IPS-18a (cell line): ENCODE results near the gene SPATS2.
A peak's percentile ranks its signal among the peaks of the same experiment; 100 is the strongest.
"Not testable (repeated sequence)": the region's sequence is repeated elsewhere in the genome, so short reads cannot be mapped to it uniquely, and the experiment has no call there.

Source experiments
- H3K27ac ChIP-seq: one replicate; pipeline ENCODE4 v1.5.1; 2013; ENCODE audit warnings: low read length
- H3K27me3 ChIP-seq: one replicate; pipeline ENCODE4 v1.6.1; 2013; ENCODE audit warnings: mild to moderate bottlenecking, low read length; ENCODE audit not compliant: control insufficient read depth, insufficient read depth
- H3K36me3 ChIP-seq: one replicate; pipeline ENCODE4 v1.6.1; 2013; ENCODE audit warnings: low read depth, low read length; ENCODE audit not compliant: control insufficient read depth
- H3K4me1 ChIP-seq: one replicate; pipeline ENCODE4 v1.6.1; 2013; ENCODE audit warnings: low read depth, low read length; ENCODE audit not compliant: control insufficient read depth
- H3K4me3 ChIP-seq: one replicate; pipeline ENCODE4 v1.5.1; 2013; ENCODE audit warnings: low read length
- H3K9ac ChIP-seq: one replicate; pipeline ENCODE4 v1.6.1; 2013; ENCODE audit warnings: mild to moderate bottlenecking, low read length, moderate library complexity
- H3K9me3 ChIP-seq: one replicate; pipeline ENCODE4 v1.6.1; 2013; ENCODE audit warnings: low read depth, low read length; ENCODE audit not compliant: control insufficient read depth

The SPATS2 gene

GRCh38 chr12:49367381-49368239 lies at the start of gene SPATS2:
Gene SPATS2 (plus strand): TSS chr12:49367462. CDS start chr12:49461013, 93,551 bp downstream.
- H3K9me3 ChIP-seq, result no peaks in the 10 kb centered on the region

GRCh38 chr12:49320411-49321103 lies 46.7 kb upstream of the SPATS2 start:
- H3K4me3 ChIP-seq, H3K9me3 ChIP-seq, H3K27me3 ChIP-seq, H3K9ac ChIP-seq, H3K4me1 ChIP-seq, H3K27ac ChIP-seq, H3K36me3 ChIP-seq: not testable (repeated sequence)

More at GRCh38 chr12:49367381-49368239, at the start of gene SPATS2:
- Histone ChIP-seq H3K27ac (peak within 1 kb of the TSS; percentile 91), H3K4me1 (peaks cover 16% of the 10 kb centered on the region), H3K27me3 (peaks cover 12% of the 10 kb centered on the region), H3K36me3 (no peaks in the 10 kb centered on the region), H3K9ac (peak within 1 kb of the TSS; percentile 93), H3K4me3 (peak within 1 kb of the TSS; percentile 97)

- peaks cover 7% of the 10 kb centered on the region for H3K4me1 ChIP-seq
- no peaks in the 10 kb centered on the region for H3K9me3 ChIP-seq
- H3K36me3 ChIP-seq, result peaks cover 19% of the 10 kb centered on the region
- H3K27ac ChIP-seq, result no peak overlapping the region
- H3K4me3 ChIP-seq, result peak overlapping the region; percentile 97
- peaks cover 5% of the 10 kb centered on the region for H3K27me3 ChIP-seq
- peak overlapping the region; percentile 93 for H3K9ac ChIP-seq
Observed at GRCh38 chr12:49322367-49322707, 44.9 kb upstream of the SPATS2 start.

- Histone ChIP-seq H3K27me3 (peaks cover 5% of the 10 kb centered on the region), H3K36me3 (peaks cover 21% of the 10 kb centered on the region), H3K27ac (peak within 1 kb of the TSS; percentile 64), H3K4me1 (peaks cover 7% of the 10 kb centered on the region), H3K9ac (peak within 1 kb of the TSS; percentile 93), H3K4me3 (peak within 1 kb of the TSS; percentile 97), H3K9me3 (no peaks in the 10 kb centered on the region)
Observed at GRCh38 chr12:49322708-49323523, 44.3 kb upstream of the SPATS2 start, which contains the start of gene TROAP. Gene TROAP (plus strand): TSS chr12:49323255. CDS start chr12:49323609, 354 bp downstream.

- Histone ChIP-seq H3K36me3 (peaks cover 21% of the 10 kb centered on the region), H3K27me3 (peaks cover 5% of the 10 kb centered on the region), H3K27ac (peak overlapping the region; percentile 64), H3K9me3 (no peaks in the 10 kb centered on the region), H3K9ac (peak overlapping the region; percentile 93), H3K4me1 (peaks cover 7% of the 10 kb centered on the region), H3K4me3 (peak overlapping the region; percentile 97)
Observed at GRCh38 chr12:49323524-49324097, 43.7 kb upstream of the SPATS2 start.

- no peak overlapping the region for H3K4me3 ChIP-seq
- H3K9me3 ChIP-seq, result no peaks in the 10 kb centered on the region
- peaks cover 7% of the 10 kb centered on the region for H3K4me1 ChIP-seq
- no peaks in the 10 kb centered on the region for H3K27me3 ChIP-seq
- peaks cover 39% of the 10 kb centered on the region for H3K36me3 ChIP-seq
- no peak overlapping the region for H3K9ac ChIP-seq
- H3K27ac ChIP-seq, result no peak overlapping the region
Observed at GRCh38 chr12:49325606-49326005, 41.7 kb upstream of the SPATS2 start.

- no peaks in the 10 kb centered on the region for H3K27me3 ChIP-seq
- H3K9me3 ChIP-seq, result no peaks in the 10 kb centered on the region
- no peaks in the 10 kb centered on the region for H3K4me1 ChIP-seq
- peaks cover 43% of the 10 kb centered on the region for H3K36me3 ChIP-seq
- no peak overlapping the region for H3K4me3 ChIP-seq
- no peak overlapping the region for H3K27ac ChIP-seq
- H3K9ac ChIP-seq, result no peak overlapping the region
Observed at GRCh38 chr12:49327368-49327767, 39.9 kb upstream of the SPATS2 start.

- Histone ChIP-seq H3K9me3 (no peaks in the 10 kb centered on the region), H3K27ac (no peak overlapping the region), H3K36me3 (peaks cover 43% of the 10 kb centered on the region), H3K9ac (no peak overlapping the region), H3K4me1 (no peaks in the 10 kb centered on the region), H3K4me3 (no peak overlapping the region), H3K27me3 (no peaks in the 10 kb centered on the region)
Observed at GRCh38 chr12:49327887-49328286, 39.4 kb upstream of the SPATS2 start.

- H3K9ac ChIP-seq, result no peak overlapping the region
- no peaks in the 10 kb centered on the region for H3K4me1 ChIP-seq
- no peaks in the 10 kb centered on the region for H3K9me3 ChIP-seq
- peaks cover 43% of the 10 kb centered on the region for H3K36me3 ChIP-seq
- no peak overlapping the region for H3K4me3 ChIP-seq
- no peak overlapping the region for H3K27ac ChIP-seq
- peaks cover under 1% of the 10 kb centered on the region for H3K27me3 ChIP-seq
Observed at GRCh38 chr12:49328816-49329215, 38.4 kb upstream of the SPATS2 start.

GRCh38 chr12:49330032-49330619 lies 37.1 kb upstream of the SPATS2 start:
- H3K4me1 ChIP-seq, result no peaks in the 10 kb centered on the region
- no peak overlapping the region for H3K4me3 ChIP-seq
- no peak overlapping the region for H3K9ac ChIP-seq
- H3K27ac ChIP-seq, result no peak overlapping the region
- H3K9me3 ChIP-seq, result no peaks in the 10 kb centered on the region
- peaks cover 13% of the 10 kb centered on the region for H3K27me3 ChIP-seq
- H3K36me3 ChIP-seq, result peaks cover 43% of the 10 kb centered on the region
